Glomerular visceral epithelial cell (primary cell): ENCODE measurements around the gene CXorf66.
"Not testable (repeated sequence)": the region's sequence is repeated elsewhere in the genome, so short reads cannot be mapped to it uniquely, and the experiment has no call there.

ENCODE experiments used
- DNase-seq: peaks from one replicate; pipeline ENCODE4 v3.0.0-alpha.2; 2016; ENCODE audit errors: extremely low spot score

Gene CXorf66, protein sequence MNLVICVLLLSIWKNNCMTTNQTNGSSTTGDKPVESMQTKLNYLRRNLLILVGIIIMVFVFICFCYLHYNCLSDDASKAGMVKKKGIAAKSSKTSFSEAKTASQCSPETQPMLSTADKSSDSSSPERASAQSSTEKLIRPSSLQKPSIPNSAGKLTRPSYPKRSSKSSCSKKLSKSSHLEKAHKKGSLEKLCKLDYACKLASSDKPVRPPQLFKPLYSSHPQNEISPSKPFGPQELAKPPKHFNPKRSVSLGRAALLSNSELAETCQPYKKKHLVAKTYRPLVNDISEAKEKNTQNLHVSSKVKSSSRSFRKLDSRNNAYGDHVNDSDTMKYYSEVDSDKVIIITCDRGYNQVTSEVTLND

DNA sequence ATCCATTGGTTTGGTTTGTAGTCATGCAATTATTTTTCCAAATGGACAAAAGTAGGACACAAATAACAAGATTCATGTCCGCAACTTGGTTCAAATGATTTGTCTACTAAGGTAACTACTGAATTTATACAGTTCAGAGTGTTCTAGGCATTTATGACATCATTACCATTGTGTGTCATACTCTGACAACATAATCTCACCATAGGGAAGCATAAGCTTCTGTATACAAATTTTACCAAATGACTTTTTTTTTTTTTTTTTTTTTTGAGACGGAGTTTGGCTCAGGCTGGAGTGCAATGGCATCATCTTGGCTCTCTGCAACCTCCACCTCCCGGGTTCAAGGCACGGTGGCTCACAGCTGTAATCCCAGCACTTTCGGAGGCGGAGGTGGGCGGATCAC is at the start of gene CXorf66:
CXorf66 (minus strand) TSS at position 101 of the 400 bp plus-strand sequence; CDS start at position 76, 25 bp downstream.
- DNase-seq, result no peak

DNA sequence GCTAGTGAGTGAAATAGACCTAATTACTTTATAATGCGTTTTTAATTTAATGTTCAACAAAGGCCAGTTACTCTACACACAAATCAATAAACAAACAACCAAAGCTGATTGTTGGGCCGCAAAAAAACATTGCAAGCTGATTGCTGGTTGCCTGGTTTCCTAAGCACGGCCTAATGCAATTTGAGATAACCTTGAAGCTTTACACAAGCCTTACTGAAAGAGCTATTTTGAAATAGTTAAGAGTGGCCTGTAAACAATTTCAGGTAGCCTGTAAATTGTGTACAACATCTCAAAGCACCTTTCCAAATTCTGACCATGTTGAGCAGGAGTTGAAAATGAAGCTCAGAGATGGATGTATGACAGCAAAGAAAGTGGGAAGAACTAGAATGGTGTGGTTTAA is 17.5 kb upstream of the CXorf66 start:
- DNase-seq, result no peak

DNA sequence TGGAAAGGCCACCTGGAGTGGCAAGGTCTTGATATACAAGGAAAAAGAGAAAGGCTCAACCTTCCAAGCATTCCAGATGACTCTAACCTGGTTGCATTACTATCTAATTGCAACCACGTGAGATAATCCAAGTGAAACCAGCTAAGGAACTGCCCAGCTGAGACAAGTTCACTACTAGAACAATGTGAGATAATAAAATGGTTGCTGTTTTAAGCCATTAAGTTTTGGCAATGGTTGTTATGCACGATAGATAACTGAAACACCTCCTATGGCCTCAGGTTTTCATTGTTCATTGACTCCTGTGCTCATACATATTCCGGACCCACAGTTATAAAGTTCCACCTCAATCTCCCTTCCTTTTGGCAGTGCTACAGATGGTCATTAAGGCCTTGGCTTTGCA is 9.2 kb upstream of the CXorf66 start:
- no peak for DNase-seq

DNA sequence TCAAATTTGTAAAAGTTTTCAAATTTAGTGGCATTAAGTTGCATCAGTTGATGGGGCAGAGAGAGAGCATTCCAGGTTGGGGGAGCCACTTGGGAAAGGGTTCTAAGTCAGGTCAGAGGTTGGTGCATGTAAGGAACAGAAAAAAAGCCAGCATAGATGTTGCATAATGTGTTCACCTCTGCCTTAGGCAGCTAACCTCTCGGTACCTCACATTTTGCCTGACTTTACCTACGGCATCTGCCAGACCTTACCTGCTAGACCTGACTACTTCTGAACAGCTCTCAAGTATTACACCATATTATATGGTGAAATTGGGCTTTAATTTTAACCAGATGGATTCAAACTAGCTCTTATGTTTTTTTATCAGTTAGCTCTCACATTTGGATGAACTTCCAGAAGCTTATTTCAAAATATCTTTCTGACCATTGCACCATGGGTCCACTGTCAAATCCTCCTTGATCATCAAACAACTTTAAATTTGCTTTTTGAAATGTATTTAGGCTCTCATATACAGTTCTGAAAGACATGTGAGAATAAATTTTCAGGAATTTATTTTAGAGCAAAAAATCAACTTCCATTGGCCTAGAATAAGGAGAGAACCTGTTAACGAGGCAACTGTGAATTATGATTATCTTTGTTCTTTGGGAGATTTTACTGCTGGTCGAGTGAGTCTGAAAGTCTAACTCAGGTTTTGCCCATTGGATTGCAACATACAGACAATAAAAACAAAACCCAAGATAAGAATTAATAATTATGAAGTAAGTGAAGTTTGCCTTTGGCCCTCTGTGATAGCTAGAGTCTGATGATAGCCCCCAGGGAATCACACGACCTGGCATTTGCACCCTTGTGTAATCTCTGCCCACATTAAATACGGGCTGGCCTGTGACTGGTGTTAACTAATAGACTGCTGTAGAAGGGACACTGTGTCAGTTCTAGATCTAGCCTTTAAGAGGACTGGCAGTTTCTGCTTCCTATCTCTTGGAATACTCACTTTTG is 7.6 kb upstream of the CXorf66 start:
- no peak for DNase-seq

DNA sequence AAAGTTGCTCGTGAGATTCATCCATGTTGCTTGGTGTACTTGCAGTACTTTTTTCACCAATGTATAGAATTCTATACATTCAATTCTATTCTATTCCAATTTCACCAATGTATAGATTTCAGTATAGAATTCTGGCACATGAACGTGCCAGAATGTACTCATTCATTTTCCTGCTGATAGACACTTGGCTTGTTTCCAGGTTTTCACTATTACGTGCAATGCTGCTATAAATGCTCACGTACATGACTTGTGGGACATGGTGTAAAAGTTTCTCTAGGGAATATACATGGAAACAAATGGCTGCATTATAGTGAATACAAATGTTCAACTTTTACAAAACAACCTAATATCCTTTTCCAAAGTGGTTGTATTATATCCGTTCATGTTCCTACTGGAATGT is 6.8 kb upstream of the CXorf66 start:
- no peak for DNase-seq

DNA sequence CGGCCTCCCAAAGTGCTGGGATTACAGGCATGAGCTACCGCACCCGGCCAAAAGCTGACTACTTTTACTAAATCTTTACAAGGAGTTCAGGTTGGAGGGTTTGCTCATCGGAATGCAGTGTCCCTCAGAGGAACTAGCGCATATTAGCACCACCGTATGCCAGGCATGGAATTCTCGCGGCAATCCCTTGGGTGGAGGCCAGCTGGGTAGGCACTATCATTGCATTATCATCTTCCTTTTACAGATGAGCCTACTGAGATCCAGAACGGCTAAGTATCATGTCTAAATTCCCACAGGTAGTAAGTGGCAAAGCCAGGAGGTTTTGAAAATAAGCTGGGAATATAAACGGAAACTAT is 6.1 kb upstream of the CXorf66 start:
- no peak for DNase-seq

DNA sequence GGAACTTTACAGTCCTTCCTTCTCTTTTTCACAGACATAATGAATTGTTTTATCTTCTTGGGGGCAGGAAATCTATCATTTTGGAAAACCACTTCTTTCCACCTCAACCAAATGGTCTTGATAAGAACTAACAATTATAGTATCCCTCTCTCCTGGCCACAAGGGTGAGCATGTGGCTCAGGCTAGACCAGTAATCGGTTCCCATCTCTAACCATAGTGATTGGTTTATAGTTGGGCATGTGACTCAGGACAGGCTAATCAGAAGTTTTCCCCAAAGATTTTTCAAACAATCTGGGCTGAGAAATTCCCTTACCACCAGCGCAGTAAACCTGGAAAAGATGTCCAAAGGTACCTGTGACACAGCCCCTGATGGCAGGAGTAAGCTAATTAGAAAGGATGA is 4.0 kb upstream of the CXorf66 start:
- no peak for DNase-seq

DNA sequence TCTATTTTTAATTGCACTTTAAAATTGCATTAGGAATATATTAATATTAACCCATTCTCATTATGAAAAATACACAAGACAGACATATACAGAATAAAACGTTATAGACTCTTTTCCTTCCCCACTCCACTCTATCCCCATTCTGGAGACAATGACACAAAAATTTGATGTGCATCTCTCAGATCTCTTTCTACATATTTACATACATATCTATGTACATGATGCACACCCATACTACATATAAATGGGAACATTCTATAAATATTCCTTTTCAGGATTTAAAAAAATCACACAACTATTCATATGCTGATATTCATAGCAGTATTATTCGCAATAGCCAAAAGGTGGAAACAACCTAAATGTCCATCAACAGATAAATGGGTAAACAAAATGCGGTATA is 2.4 kb upstream of the CXorf66 start:
- DNase-seq, result no peak

DNA sequence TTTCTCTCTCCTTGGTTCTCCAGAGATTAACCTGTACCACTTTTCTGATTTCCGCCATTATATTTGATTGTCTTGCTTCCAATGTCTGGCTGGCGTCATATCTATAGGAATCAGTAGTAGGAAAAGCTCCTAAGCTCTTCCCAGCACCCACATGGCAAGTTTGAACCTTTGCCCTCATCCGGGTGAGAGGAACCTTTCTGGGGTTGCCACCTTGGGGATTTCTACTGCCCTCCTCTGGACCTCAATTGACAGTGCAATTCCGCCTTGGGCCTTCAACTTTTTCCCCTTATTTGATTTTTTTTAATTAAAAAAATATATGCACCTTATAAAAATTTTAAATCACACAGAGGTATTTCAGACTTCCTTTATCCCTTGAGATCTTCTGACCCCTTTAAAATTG is 2.0 kb upstream of the CXorf66 start:
- no peak for DNase-seq

DNA sequence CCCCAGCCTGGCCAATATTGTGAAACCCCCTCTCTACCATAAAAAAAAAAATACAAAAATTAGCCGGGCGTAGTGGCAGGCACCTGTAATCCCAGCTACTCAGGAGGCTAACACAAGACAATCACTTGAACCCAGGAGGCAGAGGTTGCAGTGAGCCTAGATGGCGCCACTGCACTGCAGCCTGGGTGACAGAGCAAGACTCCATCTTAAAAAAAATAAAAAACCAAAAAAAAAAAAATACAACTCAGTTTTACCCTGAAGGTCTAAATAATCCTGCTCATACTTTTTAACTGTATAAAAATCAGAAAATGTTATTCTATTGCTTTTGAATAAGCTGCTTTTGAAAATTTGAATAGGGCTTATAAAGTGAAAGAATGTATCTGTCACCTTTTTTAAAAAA is 838 bp upstream of the CXorf66 start:
- not testable (repeated sequence) for DNase-seq

DNA sequence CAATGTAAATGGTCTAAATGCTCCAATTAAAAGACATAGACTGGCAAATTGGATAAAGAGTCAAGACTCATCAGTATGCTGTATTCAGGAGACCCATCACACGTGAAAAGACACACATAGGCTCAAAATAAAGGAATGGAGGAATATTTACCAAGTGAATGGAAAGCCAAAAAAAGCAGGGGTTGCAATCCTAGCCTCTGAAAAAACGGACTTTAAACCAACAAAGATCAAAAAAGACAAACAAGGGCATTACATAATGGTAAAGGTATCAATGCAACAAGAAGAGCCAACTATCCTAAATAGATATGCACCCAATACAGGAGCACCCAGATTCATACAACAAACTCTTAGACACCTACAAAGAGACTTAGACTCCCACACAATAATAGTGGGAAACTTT is 4.2 kb downstream of the CXorf66 start:
- not testable (repeated sequence) for DNase-seq

DNA sequence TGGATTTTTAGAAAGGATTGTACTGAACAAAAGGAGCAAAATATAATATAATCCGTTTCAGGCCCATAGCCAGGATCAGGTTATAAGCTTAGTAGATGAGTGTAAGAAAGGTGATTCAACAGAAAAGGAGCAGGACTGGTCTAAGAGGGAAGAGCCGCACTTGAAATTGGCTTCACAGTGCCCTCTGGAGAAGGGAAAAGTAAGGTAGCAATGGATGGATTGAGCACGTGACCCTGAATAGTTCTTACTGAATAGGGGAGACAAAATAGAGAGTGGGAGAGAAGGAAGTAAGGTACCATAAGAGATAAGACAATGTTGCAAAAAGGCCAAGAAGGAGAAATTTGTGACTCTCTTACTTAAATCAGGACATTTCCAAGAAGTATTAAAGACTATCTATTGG is 15.6 kb downstream of the CXorf66 start:
- no peak for DNase-seq

DNA sequence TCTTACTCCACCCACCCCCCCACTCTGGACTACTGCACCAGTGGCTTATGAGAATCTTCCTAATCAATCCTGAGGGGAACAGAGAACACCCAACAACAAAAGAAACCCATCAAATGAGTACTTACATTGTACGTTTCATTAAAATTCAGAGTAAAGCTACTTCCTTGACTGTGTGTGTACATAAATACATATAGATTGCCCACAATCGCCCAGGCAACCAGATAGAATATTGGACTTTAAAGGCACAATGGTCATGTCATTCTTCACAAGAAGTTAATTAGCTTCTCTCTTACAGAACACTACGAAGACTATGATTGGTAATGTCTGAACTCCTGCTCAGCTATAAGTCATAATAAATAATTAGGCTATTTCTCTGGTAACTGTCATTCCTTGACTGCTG is 20.2 kb downstream of the CXorf66 start:
- no peak for DNase-seq

DNA sequence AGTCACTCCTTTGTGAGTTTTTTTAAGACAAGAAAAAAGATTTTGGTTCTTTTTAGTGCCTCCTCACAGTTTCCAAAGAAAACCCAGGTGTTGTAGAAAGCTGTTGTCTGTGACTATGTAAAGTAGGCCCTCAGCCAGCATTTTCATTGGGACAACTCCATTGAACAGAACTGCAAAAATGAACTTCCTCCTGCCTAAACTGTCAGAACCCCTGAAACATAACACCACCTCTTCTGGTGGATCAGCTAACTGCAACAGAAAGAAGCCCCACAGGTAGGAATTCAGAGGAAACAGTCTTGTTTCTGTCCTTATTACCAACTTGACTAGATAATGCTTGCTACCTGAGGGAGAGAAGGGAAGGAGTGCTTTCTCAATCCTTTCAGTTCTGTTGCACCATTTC is 29.1 kb downstream of the CXorf66 start:
- no peak for DNase-seq

DNA sequence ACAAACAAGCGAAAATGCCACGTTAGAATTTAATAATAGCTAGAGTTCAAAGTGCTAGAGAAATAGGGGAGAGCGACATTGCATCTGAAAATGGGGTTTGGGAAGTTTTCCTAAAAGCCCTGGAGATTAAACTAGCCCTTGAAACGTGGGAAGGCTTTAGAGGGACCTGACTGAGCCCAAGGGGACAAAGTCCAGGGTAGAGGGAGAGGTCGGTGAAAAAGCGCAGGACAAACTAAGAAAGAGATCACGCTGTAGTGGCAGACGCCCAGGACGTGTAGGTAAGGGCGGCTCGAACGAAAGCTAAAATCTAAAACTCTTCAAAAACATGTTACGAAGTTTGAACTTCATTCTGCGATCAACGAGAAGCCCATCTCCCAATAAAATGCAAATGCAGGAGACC is 31.4 kb downstream of the CXorf66 start:
- no peak for DNase-seq

DNA sequence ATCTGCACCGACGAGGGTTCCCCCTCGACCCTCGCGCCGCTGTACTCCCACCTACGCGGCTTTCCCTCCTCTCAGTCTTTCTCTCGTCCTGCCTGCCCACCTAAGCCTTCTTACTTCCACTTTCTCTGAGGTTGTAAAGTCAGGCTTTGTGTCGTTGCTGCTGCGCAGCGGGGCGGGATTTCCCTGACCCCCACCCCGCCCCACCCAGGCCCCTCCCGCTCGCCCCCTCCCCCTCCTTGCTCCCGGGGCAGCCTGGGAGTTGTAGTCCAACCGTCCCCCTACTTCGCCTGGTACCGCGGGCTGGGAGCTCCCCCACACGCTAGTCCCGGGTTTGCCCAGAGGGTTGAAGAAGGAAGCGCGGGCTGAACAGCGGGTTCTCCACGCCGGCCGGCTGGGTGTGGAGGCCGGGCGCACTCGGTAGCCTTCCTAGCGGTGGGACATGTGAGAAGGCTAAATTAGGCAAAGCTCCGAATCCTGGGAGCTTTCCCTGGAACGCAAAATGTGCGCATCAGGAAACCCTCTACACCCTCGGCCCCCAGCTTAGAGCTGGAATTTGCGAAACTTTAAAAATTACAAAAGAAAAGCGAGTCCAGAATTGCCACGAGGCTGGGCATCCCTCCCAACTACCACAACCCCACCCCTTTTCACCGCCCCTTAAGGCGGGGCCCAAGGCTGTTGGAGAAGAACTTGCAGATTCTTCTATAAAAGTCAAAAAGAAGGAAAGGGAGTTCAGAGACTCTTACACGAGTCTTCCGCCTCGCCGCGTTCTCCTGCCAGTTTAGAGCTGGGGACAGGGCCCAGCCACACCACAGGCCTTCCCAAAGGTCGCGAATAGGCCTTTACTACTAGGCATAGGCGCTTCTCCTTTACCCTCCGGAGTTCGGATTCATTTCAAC is 32.2 kb downstream of the CXorf66 start, which contains the start of gene ATP11C:
ATP11C (minus strand) TSS at position 153 of the 896 bp plus-strand sequence. CDS start 1,011 bp downstream, outside the sequence.
- peak; percentile 86 for DNase-seq

DNA sequence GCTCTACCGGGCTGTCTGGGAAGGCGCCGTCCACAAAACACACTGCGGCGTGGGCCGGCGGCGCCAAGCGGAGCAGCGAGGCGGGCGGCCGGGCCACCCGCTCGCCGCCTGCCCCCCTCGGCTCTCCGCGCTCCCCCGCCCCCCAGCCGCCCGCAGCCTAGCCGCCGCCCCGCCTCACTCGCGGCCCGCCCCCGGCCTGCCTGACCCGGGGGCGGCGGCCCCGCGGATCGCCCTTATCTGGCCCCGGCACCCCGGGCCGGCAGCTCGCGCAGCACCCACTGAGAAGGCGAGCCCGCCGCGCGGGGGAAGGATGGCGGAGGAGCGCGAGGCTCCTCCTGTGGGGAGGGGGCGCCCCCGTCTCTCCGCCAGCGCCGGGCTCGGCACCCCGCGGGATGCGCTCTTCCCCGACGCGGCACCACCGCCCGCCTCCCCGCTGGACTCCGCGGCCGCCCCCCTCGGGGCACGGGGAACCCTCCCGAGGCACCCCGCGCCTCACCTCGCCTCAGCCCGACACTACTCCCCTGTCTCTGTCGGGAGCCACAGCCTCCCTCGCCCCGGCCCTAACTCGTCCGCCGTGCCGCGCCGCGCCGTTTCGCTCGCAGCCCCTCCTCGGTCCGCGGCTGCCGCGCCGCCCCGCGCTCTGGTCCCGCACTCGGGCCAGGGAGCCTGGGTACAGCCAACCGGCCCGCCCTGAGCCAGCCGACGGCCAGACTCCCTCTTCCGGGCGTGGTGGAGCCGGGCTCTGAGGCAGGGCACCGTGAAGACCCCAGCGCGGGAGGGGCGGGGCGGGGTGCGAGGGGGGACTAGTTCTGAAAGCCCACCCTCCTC is 33.0 kb downstream of the CXorf66 start:
- DNase-seq, result peak; percentile 45

DNA sequence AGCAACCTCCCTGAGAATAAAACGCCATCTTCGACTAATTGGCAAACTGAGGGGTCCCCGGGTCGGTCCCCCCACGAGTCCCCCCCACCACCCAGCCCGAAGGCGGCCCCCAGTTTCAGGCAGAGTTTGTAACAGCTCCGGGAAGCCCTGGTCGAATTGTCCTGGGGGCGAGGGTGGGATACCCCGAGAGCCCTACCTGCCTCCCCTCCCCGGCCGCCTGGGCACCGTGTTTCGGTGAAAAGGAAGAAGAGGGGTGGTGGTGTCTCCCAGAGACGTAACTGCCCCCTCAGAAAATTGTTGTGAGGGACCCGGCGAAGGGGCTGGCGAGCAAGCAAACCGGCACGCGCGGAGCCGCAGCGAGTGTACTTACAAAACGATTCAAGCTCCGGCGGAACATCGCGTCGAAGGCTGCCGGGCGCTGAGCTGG is 33.7 kb downstream of the CXorf66 start:
- DNase-seq, result no peak

DNA sequence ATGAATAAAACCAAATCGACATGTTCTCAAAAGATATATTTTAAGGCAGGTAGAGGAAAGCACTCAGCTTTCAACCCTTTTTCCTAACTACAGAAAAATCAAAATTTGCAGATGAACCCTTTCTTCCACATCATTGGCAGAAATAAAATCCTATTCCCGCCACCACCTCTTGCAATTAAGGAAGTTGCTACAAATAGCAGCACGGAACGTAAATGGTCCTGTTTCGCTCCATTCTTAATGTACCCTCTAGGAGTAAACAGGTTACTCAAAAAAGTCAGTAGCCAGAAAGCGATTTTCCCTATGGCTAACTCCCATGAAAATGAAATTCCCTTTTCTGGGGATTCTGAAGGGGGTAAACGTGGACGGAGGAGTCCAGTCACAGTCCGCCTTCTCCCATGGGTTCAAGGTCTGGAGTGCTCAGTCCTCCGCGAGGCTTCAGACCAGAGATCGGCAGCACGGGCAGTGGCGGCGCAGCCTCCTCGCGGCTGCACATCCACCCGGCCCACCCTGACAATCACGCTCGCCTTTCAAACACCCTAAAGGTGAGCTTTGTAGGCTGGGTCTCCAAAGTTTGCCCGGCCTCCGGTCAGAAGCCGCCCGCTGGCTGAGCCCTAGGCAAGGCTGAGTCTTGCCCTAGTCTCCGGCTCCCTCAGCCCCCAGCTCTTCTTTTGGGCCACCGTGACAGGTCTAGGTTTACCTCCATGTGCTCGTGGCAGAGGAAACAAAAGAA is 34.2 kb downstream of the CXorf66 start:
- peak; percentile 22 for DNase-seq

DNA sequence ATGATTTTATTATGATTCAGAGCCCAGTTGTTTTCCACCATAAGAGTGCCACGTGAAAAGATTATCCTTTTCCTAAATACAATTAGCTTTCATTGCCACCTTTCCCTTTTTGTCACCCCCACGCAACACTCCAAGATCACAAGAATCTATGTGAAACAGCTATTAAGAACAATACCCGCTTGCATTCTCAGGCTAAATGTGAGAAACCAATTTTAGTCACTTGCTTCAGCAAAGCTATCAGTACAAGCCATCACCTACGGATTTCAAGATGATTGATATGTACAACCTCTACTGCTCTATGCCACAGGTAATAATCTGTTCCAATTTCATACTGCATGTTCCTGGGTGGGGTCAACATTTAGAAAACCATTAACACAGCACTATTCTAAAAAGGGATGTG is 34.9 kb downstream of the CXorf66 start:
- DNase-seq, result no peak
